Measurements from ENCODE around the gene CD82. TPM values are rescaled to one million over a fixed set of nuclear protein-coding genes. Genes with fewer than 3 reads are reported as not detected.

The CD82 gene
- total RNA-seq, 1 experiment from 2014 or later = 30.7 TPM

DNA sequence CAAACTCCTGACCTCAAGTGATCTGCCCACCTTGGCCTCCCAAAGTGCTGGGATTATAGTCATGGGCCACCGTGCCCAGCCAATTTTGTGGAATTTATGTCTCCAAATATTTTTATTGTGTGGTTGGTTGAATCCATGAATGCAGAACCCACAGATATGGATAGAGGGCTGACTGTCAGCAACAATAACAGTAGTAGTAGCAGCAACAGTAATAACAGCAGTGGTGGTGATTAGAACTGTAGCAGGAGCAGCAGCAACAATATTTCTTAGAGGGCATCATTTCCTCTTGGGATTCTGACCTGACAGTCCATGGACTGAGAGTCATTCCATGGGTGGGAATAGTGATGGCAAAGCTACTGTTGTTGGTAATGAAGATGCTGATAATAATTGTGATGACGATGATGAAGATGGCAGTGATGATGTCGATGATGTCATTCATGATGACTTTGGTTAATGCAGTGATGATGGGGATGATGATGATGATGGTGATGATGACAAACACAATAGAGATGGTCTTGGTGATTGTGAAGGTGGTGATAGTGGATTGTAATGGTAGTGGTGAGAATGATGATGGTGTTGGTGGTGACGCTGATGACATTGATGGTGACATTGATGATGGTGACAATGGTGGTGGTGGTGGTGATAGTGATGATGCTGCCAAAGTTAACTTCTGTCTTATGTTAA is 13.9 kb upstream of the CD82 start:
- Histone ChIP-seq H3K79me2 (ENCODE audit: low read depth) (no peaks in the 10 kb centered on the region), H2AFZ (no peak overlapping the region), H3K4me3 (no peak overlapping the region), H3K27me3 (ENCODE audit: insufficient read depth, low read depth) (0 out of 2 replicates have a peak, but pooled peaks cover under 1% of the 10 kb centered on the region), H3F3A (ENCODE audit: insufficient read depth, low read depth) (peaks cover 4% of the 10 kb centered on the region; the same call in 1 of the 2 replicates), H3K4me1 (replicated peaks; ENCODE audit: insufficient read depth) (no peaks in the 10 kb centered on the region), H3K27ac (no peak overlapping the region), H3K9me2 (ENCODE audit: insufficient read depth) (peaks cover 7% of the 10 kb centered on the region; the same call in 1 of the 2 replicates), H4K20me1 (ENCODE audit: insufficient read depth) (no peaks in the 10 kb centered on the region), H3K4me2 (no peak overlapping the region), H3K36me3 (ENCODE audit: low read depth) (no peaks in the 10 kb centered on the region), H3K9me3 (ENCODE audit: insufficient read depth, low read depth) (no peaks in the 10 kb centered on the region)
- intact Hi-C loops (cut with micrococcal nuclease; ENCODE audit: unreplicated experiment) = no loop called here
- CTCF ChIA-PET = no interaction called here
- POLR2A ChIA-PET (ENCODE audit: unreplicated experiment) = no interaction called here
- no TSS peak for BruUV-seq (replicated peaks)
- no peak for DNase-seq
- TF ChIP-seq EZH2 (IDR thresholded peaks at IDR 0.05; ENCODE audit: low read depth) = no peak
- TF ChIP-seq, protein P1, sequence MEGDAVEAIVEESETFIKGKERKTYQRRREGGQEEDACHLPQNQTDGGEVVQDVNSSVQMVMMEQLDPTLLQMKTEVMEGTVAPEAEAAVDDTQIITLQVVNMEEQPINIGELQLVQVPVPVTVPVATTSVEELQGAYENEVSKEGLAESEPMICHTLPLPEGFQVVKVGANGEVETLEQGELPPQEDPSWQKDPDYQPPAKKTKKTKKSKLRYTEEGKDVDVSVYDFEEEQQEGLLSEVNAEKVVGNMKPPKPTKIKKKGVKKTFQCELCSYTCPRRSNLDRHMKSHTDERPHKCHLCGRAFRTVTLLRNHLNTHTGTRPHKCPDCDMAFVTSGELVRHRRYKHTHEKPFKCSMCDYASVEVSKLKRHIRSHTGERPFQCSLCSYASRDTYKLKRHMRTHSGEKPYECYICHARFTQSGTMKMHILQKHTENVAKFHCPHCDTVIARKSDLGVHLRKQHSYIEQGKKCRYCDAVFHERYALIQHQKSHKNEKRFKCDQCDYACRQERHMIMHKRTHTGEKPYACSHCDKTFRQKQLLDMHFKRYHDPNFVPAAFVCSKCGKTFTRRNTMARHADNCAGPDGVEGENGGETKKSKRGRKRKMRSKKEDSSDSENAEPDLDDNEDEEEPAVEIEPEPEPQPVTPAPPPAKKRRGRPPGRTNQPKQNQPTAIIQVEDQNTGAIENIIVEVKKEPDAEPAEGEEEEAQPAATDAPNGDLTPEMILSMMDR (conservative IDR thresholded peaks at IDR 0.05) = no peak

DNA sequence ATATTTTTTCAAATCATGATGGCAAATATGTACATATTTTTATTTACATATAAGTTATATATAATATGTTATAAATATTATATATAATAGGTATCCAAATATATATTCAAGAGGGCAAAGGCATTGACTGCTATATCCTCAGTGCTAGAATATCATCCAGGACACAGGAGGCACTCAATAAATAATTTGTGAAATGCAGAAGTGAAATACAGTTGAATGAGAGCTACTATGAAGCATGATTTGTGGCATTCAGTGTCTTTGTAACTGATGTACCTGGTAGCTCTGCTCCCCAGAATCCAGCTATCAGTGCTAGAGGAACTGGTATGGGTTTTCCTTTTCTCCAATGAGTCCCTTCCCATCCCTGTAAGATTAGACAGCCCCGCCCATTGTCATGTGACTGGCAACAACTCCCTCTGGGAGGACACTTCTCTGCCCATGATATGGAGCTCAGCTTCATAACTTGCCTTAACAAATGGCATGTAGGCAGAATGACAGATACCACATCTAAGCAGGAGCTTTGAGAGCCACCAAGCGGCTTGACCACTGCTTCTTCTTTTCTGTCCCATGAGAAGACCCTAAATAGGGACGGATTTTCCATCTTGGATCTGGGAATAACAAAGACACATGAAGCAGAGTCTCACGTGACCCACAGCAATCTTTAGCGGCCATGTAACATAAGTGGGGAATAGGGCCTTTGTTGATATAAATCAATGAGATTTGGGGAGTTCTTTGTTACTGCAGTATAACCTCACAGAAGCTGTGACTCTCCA is 10.2 kb upstream of the CD82 start:
- no peaks in the 10 kb centered on the region for H3K27me3 ChIP-seq (ENCODE audit: insufficient read depth, low read depth)
- H3K27ac ChIP-seq = no peak overlapping the region
- no peaks in the 10 kb centered on the region for H3K79me2 ChIP-seq (ENCODE audit: low read depth)
- H3K4me1 ChIP-seq (replicated peaks; ENCODE audit: insufficient read depth) = no peaks in the 10 kb centered on the region
- no peaks in the 10 kb centered on the region for H3K9me3 ChIP-seq (ENCODE audit: insufficient read depth, low read depth)
- intact Hi-C loops (cut with micrococcal nuclease; ENCODE audit: unreplicated experiment) = no loop called here
- BruUV-seq (replicated peaks) = no TSS peak
- H2AFZ ChIP-seq = no peak overlapping the region
- no peak for DNase-seq
- ChIA-PET POLR2A (ENCODE audit: unreplicated experiment) (no interaction called here), CTCF (interaction anchor here (0.7 to 4.7 kb wide), 2 partner anchors 31 to 62 kb away, joined by 5 to 30 read pairs; no protein-coding TSS in a partner anchor)
- H3K9me2 ChIP-seq (ENCODE audit: insufficient read depth) = peaks cover 7% of the 10 kb centered on the region; the same call in 1 of the 2 replicates
- no peak for TF ChIP-seq EZH2 (IDR thresholded peaks at IDR 0.05; ENCODE audit: low read depth)
- TF ChIP-seq, protein P1 (conservative IDR thresholded peaks at IDR 0.05) = no peak
- H3K36me3 ChIP-seq (ENCODE audit: low read depth) = no peaks in the 10 kb centered on the region
- H4K20me1 ChIP-seq (ENCODE audit: insufficient read depth) = no peaks in the 10 kb centered on the region
- H3K4me3 ChIP-seq = no peak overlapping the region
- H3K4me2 ChIP-seq = no peak overlapping the region
- peaks cover 4% of the 10 kb centered on the region; the same call in 1 of the 2 replicates for H3F3A ChIP-seq (ENCODE audit: insufficient read depth, low read depth)

GRCh38 chr11:44556735-44557409 is 8.6 kb upstream of the CD82 start:
- no peaks in the 10 kb centered on the region for H3K27me3 ChIP-seq (ENCODE audit: insufficient read depth, low read depth)
- H4K20me1 ChIP-seq (ENCODE audit: insufficient read depth) = no peaks in the 10 kb centered on the region
- H3K79me2 ChIP-seq (ENCODE audit: low read depth) = no peaks in the 10 kb centered on the region
- H3F3A ChIP-seq (ENCODE audit: insufficient read depth, low read depth) = no peaks in the 10 kb centered on the region
- no peaks in the 10 kb centered on the region for H3K9me3 ChIP-seq (ENCODE audit: insufficient read depth, low read depth)
- no peak overlapping the region for H2AFZ ChIP-seq
- no peaks in the 10 kb centered on the region for H3K9me2 ChIP-seq (ENCODE audit: insufficient read depth)
- no TSS peak for BruUV-seq (replicated peaks)
- CTCF ChIA-PET = interaction anchor here (0.7 to 4.7 kb wide), 8 partner anchors 8 to 638 kb away, joined by 3 to 30 read pairs (median 5); no protein-coding TSS in a partner anchor
- no peak overlapping the region for H3K27ac ChIP-seq
- no peak for TF ChIP-seq EZH2 (IDR thresholded peaks at IDR 0.05; ENCODE audit: low read depth)
- TF ChIP-seq, protein P1 (conservative IDR thresholded peaks at IDR 0.05) = peak; percentile 86
- H3K4me3 ChIP-seq = no peak overlapping the region
- no peaks in the 10 kb centered on the region for H3K4me1 ChIP-seq (replicated peaks; ENCODE audit: insufficient read depth)
- no peaks in the 10 kb centered on the region for H3K36me3 ChIP-seq (ENCODE audit: low read depth)
- no peak overlapping the region for H3K4me2 ChIP-seq
- intact Hi-C loops (cut with micrococcal nuclease; ENCODE audit: unreplicated experiment) = loop anchor here (1.0 to 2.0 kb wide), 4 partner anchors 36 to 354 kb away; no protein-coding TSS in a partner anchor
- DNase-seq = peak; percentile 47 to 58
- POLR2A ChIA-PET (ENCODE audit: unreplicated experiment) = no interaction called here
